ENCODE measurements around the gene AHRR.
"Not testable (repeated sequence)": the region's sequence is repeated elsewhere in the genome, so short reads cannot be mapped to it uniquely, and the experiment has no call there.

AHRR gene

DNA sequence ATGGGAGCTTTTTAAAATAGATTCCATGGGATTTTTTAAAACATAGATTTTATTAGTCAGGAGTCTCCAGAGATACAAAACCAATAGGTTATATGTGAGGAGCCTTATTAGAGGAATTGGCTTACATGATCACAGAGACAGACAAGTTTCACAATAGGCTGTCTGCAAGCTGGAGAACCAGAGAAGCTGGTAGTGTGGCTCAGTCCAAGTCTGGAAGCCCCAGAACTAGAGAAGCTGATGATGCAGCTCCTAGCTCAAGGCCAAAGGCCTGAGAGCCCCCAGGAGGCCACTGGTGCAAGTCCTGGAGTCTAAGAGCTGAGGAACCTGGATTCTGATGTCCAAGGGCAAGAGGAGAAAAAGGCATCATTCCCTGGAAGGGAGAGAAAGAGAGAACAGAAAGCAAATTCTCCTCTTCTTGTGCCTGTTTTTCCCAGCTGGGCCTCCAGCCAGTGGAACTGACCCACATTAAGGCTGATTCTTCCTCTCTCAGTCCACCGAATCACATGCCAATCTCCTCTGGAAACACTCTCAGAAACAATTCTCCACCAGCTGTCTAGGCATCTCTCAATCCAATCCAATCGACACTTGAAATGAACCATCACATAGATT, 59.3 kb downstream of the AHRR start:
- ATAC-seq = no peak

DNA sequence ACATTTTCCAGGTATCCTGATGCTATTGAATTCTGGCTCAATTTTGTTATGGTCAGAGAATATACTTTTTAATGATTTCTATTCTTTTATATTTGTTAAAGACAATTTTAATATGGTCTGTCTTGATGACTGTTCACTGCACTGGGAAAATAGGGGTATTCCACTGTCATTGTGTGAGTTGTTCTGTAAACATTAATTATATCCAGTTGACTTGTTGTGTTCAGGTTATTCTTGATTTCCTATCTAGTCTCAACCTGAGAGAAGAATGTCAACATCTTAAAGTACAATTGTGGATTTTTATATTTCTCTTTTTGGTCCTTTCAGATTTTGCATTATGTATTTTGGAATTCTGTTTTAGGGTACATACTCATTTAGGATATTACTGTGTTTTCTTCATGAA, 61.6 kb downstream of the AHRR start:
- ATAC-seq = no peak

DNA sequence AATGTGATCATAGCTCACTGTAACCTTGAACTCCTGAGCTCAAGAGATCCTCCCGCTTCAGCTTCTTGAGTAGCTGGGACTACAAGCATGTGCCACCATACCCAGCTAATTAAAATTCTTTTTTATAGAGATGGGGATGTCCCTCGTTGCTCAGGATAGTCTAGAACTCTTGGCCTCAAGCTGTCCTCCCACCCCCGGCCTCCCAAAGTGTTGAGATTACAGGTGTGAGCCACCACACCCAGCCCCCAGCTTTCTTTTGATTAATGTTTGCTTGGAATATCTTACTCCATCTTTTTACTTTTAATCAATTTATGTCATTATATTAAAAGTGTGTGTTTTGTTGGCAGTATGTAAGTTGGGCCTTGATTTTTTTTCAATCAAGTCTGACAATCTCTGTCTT, 62.1 kb downstream of the AHRR start:
- ATAC-seq = no peak

DNA sequence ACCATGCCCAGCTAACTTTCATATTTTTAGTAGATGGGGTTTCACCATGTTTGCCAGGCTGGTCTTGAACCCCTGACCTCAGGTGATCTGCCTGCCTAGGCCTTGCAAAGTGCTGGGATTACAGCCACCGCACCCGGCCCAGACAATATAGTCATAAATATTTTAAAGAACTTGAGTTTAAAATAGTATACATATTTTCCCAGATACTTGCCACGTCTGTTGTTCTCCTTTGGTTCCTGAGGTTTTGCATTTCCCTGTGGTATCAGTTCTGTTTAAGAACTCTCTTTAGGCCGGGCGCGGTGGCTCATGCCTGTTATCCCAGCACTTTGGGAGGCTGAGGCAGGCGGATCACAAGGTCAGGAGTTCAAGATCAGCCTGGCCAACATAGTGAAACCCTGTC, 63.1 kb downstream of the AHRR start:
- ATAC-seq = not testable (repeated sequence)

DNA sequence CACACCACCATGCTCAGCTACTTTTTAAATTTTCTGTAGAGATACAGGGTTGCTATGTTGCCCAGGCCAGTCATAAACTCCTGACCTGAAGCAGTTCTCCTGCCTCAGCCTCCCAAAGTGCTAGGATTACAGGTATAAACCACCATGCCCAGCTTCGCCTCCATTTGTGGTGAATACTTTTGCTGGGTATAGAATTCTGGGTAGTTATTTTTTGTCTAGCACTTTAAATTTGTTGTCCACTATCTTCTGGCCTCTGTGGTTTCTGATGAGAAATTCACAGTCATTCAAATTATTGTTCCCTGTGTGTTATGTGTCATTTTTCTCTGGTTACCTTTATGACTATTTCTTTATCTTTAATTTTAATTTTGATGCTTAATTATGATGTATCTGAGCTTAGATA, 63.8 kb downstream of the AHRR start:
- ATAC-seq = no peak

DNA sequence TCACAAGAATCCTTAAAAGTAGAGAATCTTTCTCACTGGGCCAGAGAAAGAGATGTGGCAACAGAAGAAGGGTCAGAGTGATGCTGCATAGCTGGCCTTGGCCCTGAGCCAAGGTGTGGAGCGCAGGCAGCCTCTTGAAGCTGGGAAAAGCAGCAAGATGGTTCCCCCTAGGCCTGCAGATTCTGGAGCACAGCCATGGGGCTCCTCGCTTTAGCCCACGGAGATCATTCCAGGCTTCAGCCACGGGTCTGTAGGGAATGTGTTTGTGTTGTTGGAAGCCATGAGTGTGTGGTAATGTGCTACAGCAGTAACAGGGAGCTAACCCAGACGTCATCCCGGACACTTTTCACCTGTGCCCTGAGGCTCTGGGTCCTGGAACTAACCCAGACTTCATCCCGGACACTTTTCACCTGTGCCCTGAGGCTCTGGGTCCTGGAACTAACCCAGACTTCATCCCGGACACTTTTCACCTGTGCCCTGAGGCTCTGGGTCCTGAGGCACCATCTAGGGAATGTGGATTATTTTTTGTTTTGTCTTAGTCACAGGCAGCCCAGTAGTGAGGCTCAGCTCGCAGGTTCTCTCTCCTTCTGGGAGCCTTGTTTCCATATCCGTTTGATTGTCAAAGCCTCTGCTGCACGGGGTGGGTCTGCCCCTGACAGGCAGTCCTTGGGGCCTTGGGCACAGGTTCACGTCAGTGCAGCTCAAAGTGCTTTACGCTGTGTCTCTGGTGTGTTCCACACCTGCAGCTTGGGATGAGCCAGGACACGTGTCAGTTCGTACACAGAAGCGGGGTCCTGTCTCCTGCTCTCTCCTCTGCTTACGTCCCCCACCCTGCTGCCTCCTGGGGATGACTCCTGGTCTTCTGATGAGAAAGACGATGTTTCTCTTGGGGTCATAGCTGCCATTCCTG, 65.2 kb downstream of the AHRR start:
- ATAC-seq = no peak

DNA sequence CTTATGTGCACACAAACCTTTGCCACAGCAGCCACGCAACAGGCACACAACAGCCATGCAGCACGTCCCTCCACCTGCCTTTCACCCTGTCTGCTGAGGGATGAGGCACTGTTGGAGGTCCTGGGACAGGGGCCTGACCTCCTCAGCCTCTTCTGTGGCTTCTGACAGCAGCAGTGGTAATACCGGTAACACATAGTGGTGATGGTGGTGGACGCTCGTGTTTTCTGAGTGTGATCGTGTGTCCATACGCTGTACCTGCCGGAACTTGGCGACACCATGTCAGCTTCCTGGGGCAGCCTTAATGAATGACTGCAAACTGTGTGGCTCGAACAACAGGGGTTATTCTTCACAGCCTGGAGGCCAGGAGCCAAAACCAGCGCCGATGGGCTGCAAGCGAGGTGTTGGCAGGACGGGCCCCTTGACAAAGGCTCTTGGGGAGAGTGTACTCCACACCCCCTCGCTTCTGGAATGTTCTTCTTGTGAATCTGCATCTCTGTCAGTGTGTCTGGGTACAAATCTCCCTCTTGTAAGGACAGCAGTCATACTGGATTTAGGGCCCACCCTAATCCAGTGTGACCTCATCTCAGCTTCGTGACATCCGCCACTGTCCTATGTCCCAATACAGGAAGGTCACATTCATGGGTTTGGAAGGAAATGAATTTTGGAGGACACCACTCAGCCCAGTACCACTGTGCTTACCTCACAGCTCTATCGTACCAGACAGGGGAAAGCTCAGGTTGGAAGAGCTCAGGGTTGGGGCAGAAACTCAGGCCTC, 66.2 kb downstream of the AHRR start:
- no peak for ATAC-seq

DNA sequence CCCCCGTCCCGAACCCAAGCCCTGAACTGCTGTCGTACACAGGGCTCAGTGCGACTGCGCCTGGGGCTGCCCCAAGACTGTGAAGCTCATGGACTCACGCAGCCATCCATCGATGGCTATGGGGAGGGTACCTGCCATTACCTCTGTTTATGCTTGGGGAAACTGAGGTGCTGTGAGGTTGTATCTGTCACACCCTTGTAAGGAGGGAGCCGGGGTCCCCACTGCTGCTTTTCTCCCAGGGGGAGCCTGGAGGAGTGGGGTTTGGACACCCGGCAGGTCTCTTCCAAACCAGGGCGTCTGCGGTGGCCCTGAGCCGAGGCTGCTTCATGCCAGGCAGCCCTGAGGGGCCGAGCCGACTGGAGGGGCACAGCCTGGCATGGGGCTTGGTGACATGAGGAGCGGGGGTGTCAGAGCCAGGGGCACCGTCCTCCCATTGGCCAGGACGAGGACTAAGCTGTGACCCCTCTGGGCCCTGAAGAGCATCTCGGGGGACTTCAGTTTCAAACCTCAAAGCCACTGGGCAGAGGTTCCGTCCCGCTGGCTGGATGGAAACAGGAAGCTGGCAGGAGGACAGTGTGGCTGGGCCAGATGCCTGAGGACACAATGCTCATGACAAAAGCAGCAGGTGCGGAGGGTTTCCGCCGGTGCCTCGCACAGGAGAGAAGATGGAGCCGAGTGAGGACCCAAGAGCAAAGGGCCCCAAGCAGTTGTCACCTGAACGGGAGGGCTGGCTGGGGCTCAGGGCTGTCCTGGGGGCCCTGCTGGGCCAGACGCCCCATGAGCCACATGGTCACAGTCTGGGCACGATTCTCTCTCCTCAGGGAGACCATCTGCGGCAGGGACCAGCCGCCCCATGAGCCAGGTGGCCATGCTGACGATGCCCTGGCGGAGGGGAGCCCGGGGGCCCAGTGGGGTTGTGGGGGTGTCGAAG, 67.0 kb downstream of the AHRR start:
- ATAC-seq = no peak

DNA sequence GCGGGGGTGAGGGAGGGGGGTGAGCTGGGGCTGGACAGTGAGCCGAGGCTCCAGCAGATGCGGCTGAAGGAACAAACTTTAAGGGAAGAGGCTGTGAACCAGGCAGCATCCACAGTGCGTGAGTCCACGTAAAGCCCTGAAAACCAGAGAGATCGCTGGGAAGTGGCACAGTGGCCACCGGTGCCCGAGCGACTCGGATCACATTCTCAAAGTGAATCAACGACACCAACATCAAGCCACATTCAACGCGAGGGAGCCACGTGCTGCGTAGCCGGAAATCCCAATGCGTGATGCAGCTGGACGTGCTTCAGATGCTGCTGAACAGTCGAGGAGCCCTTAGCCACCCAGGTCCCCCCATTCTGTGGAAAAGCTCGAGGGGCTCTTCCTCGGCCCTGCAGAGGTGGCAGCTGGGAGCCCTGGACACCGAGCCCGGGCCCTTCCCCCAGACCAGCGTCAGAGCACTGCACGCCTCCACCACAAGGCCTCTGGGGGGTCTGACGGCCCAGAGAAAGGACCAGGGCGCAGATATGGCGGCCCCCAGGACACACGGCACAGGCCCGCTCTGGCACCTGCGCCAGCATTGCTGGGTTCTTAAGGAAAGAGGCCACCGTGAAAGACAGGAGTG, 67.8 kb downstream of the AHRR start:
- no peak for ATAC-seq

DNA sequence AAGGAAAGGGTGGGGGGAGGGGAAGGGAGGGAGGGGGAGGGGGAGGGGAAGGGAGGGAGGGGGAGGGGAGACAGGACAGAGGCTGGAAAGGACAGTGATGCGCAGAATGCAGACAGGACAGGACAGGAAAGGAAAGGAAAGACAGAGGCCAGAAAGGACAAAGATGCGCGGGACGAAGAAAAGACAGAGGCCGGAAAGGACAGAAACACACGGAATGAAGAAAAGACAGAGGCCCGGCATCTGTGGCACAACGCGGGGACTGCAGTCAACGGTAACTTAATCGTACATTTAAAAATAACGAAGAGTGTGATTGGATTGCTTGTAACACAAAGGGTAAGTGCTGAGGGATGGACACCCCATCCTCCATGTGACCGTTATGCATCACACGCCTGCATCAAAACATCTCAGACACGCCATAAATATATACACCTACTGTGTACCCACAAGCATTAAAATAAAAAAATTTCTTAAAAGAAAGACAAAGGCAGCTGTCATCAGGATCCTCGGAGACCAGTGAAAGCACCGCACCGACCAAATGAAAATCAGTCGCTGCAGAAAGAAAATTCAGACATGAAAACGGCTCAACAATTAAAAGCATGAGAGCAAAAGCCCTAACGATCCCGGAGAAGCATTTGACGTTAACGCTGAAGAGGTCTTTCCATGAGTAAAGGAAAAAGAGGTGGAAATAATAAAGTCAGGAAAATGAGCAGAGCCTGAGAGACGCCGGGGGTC, 68.5 kb downstream of the AHRR start:
- no peak for ATAC-seq

DNA sequence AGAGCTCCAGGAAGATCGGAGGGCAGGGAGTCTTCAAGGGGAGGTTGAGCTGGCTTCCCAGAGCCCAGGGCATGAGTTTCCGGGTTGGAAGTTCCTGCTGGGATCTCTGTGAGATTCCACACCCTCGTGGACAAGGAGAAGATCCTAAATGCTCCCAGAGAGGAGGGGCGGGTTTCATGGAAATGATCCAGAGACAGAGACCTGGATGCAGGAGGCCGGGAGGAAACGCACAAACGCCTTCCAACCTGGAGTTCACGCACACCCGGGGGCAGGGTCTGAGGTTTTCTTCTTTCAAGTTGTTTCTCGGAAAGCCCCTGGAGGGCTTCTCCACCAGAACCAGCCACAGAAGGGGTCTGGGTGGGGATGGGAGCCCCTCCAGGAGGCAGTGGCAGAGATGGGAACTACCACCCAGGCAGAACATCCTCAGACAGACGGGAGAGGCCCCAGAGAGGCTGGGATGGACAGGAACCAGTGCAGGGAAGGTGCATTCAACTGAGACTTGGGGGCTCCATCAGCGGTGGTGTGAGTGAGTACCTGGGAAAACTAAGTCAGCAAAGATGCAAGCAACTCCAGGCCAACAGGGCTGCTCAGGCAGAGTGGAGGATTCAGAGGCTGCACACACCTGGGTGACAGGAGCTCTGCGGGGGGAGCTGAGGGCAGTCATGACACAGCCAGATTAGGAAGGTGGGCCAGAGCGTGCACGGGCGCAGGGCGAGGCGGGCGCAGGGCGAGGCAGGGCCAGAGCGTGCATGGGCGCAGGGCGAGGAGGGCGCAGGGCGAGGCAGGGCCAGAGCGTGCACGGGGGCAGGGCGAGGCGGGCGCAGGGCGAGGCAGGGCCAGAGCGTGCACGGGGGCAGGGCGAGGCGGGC, 69.3 kb downstream of the AHRR start:
- ATAC-seq = no peak

DNA sequence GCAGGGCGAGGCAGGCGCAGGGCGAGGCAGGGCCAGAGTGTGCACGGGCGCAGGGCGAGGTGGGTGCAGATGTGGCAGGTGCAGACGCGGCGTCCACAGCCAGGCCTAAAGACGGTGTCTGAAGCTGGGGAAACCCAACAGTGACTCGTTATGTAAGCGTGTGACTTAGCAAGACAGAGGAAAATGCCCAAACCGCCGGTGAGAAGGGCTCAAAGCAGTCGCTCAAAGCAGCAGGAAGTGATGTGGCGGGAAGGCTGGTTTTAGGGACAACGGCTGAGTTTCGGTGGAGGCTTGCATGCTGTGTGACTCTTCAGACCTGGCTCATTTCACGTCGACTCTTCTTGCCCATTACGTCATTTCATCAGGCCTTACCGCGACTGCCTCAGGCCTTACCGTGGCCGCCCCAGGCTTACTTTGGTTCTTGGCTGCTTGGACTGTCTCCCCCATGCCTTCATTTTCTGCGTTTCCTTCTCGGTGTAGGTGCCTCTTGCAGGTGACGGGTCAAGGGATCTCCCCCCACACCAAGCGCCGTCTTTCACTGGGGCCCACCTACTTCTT, 71.0 kb downstream of the AHRR start:
- ATAC-seq = peak; percentile 95 to 96

DNA sequence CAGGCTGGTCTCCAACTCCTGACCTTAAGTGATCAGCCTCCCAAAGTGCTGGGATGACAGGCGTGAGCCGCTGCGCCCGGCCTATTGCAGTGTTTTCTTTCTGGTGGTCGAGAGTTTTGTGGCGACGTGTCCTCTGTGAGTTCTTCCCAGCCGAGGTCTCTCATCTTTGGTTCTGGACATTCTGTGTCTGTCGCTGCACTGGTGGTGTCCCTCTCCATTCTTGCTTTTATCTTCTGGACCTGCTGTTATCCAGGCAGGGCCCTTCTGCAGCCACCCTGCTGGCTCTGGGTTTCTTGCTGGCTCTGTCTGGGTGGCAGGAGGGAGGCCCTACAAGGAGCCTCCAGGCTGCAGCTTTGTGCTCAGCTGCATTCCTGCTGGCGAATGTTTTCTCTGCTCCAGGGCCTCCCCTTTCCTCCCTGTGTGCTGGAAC, 72.3 kb downstream of the AHRR start:
- no peak for ATAC-seq

DNA sequence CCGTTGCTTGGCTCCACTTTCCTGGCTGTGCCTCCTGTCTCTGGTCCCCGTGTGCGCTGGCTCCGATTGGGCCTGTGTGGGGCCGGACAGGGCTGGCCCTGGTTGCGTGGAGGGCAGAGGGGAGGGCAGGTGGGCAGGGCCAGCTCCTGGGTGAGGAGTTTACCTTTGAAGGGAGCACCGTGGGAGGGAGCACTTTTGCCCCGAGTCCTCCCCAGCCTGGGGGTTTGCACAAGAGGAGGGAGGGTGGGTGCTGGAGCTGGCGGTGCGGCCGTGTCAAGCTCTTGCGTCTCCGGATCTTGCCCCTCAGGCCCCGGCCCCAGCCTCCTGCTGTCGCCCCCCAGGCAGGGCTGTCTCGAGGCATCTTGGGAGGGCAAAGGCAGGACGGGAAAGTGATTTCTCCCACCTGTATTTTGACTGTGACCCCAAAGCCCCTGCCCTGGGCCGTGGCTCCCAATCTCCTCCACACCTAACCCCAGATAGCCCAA, 73.2 kb downstream of the AHRR start:
- no peak for ATAC-seq

DNA sequence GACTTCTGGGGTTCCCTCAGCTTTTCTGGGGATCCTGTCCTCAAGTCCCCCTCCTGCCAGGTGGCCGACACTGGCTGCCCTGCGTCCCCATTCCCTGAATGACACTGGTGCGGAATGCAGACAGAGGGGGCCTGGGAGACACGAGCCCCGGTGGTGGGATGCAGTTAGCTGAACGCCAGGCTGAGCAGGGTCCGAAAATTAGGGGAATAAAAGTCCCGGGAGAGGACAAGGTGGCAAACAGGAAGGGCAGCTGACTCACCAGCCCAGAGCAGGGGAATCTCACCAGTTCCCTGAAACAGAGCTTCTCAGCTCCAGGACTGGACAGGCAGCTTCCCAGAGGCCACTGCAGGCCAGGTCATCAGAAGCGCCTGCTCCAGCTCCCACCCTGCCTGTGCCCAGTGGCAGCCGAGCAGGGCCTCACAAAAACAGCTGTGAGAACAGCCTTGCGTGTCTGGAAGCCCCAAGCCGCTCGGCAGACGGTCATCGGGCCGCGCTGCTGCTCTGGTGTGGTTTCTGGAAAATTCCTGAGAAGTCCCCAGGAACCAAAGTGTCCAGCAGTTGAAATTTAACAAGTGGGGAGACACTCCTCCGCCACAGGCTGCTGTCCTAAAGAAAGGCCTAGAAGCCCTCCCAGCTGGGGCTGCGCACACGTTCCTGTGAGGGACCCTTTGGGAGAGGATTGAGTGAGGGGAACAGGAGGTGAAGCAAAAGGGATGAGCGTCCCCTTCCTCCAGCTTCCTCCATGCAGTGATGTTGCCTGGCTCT, 73.8 kb downstream of the AHRR start:
- no peak for ATAC-seq

DNA sequence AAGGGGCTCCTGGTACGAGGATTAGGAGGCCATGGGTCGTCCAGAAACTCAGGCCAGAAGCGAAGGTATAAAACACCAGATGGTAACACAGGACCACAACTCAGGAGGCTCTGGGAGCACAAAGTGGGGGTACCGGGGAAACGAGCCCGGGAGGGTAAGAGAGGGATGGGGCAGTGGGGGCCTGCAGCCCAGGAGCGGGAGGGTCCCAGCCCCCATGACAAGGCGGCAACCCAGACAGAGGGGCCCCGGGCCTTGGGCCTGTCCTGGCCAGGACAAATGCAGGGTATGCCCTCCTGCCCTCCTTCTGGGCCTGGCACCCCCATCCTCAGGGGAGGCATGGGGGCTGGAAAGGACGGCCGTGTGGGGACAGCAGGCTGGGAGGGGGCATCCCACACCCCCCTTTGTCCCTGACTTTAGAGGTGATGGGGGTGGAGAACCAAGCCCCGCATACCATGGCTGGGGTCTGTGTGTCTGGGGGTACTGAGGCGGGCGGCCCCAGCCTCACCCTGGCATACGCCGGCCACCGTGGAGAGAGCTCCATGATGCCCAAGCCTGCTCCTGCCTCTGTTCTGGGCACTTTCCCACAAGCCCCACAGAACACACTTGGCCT, 74.5 kb downstream of the AHRR start:
- ATAC-seq = no peak

DNA sequence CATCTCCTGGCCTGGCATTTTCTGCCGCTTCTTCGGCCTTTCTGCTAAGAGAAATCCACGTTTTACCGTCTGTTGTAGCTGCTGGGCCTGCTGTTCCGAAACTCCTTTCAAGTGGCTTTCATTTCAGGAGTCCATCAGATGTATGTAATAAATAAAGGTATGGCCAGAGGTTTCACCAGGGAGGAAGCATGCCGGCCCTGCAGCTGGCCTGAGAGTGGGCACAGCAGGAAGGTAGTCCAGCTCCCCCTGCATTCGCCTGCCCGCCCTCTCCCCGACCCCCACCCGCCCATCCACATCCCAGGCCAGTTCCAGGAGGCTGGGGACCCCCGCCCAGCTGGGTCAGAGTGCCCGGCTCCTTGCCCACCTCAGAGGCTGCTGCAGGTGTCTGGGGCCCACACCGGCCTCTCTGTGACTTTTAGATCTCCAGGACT, 75.0 kb downstream of the AHRR start:
- ATAC-seq = no peak

DNA sequence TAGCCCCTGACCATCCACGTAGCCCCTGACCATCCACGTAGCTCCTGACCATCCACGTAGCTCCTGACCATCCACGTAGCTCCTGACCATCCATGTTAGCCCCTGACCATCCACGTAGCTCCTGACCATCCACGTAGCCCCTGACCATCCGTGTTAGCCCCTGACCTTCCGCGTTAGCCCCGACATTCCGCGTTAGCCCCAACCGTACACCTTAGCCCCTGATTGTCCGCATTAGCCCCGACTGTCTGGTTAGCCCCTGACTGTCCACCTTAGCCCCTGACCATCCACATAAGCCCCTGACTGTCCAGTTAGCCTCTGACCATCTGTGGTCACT, 76.6 kb downstream of the AHRR start:
- not testable (repeated sequence) for ATAC-seq

Data from activated CD4-positive, CD25-positive, alpha-beta regulatory T cell treated with anti-CD3 and anti-CD28 coated beads, Interleukin-2, amount 50 U/mL, for 24 hours (primary cell).